Activated CD8-positive, alpha-beta T cell treated with anti-CD3 and anti-CD28 coated beads, Interleukin-2, amount 10 ng/mL, durations not matched to agents 7 days and 5 days (primary cell): ENCODE results near the gene CD79A. TPM values are rescaled to one million over a fixed set of nuclear protein-coding genes. Genes with fewer than 3 reads are reported as not detected.

Source experiments
- ATAC-seq: fragments of 150-1000 bp; cut with Tn5 transposase; one replicate; pipeline ENCODE4 v1.10.0; 2021; ENCODE audit warnings: moderate library complexity
- CTCF ChIA-PET: fragments of 350-600 bp; sonication (Branson Sonifier 250); formaldehyde crosslinking; loops from one replicate; lab custom pipeline; 2021; ENCODE audit warnings: antibody characterized with exemption; lab: Charles Lee
- POLR2A ChIA-PET: fragments of 350-600 bp; sonication (Branson Sonifier 250); formaldehyde crosslinking; loops from one replicate; lab custom pipeline; 2021; ENCODE audit warnings: antibody characterized with exemption; lab: Charles Lee
- DNase-seq: peaks from one replicate; pipeline ENCODE4 v3.0.0-alpha.2; 2020
- H3K27ac Mint-ChIP-seq: one replicate; pipeline ENCODE4 v1.8.0; 2021; ENCODE audit warnings: mild to moderate bottlenecking, mixed read lengths
- H3K27me3 Mint-ChIP-seq: one replicate; pipeline ENCODE4 v1.8.0; 2021; ENCODE audit warnings: low read depth, mixed read lengths
- H3K36me3 Mint-ChIP-seq: one replicate; pipeline ENCODE4 v1.8.0; 2021; ENCODE audit warnings: low read depth, mixed read lengths
- H3K4me1 Mint-ChIP-seq: one replicate; pipeline ENCODE4 v1.8.0; 2021; ENCODE audit warnings: low read depth, mixed read lengths
- H3K4me3 Mint-ChIP-seq: one replicate; pipeline ENCODE4 v1.8.0; 2021; ENCODE audit warnings: mild to moderate bottlenecking, mixed read lengths
- H3K9me3 Mint-ChIP-seq: one replicate; pipeline ENCODE4 v1.8.0; 2022; ENCODE audit warnings: mixed read lengths; ENCODE audit not compliant: insufficient read depth
- total RNA-seq, 2 experiments: library from RNA; stranded (reverse); gene quantifications; one replicate each; pipeline ENCODE4 v1.2.3, GENCODE V29; 2021

The CD79A gene
- total RNA-seq, 2 experiments from 2014 or later: 17.4 to 21.5 TPM

DNA sequence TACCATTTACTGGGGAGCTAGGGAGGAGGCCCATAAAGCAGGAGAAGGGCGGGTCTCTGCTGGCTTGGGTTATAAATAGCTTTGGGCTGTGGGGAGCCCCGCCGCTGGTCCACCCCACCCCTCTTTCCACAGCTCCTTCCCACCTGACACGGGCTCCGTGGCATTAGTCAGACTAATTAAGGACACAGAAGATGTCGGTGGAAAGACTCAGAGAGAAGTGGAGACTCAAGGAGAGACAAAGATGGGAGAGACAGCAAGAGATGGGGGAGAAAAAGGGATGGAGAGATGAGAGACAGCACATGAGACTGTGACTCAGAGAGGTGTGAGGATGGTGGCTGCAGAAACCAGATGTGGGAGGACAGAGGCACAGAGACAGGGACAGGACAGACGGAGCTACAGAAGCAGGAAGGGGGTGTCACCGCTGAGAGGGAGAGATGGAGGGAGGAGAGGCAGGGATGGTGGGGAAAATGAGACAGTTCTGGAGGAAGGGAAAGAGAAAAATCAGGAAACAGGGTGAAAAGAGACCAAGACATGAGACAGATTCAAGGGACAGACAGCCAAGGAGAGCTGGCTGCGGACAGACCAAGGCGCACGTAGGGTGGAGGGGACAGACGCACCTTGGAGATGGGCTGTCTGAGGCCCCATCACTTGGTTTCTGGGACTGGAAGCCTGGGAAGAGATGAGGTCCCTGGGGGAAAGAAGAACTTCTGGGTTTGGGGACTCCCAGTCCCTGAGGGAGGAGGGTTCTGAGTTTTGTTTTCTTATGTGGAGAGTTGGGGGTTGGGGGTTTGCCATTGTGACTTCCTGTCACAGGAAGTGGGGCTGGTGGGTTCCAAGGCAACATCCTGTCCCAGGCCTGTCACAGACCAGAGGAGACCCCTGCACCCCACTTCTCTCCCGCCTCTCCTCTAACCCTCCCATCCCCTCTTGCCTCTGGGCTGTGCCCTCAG is 10.0 kb downstream of the CD79A start:
- peak overlapping the region; percentile 91 for H3K27ac Mint-ChIP-seq
- no peaks in the 10 kb centered on the region for H3K9me3 Mint-ChIP-seq
- peaks cover 64% of the 10 kb centered on the region for H3K4me1 Mint-ChIP-seq
- CTCF ChIA-PET: interaction anchor here (0.7 to 11.7 kb wide), 13 partner anchors 9 to 148 kb away, joined by 3 to 176 read pairs (median 7); partner anchors contain the start of genes CD79A and RPS19
- DNase-seq: peak; percentile 90
- peak; percentile 20 for ATAC-seq
- peak overlapping the region; percentile 80 for H3K4me3 Mint-ChIP-seq
- POLR2A ChIA-PET: interaction anchor here (0.7 to 11.6 kb wide), 9 partner anchors 13 to 233 kb away, joined by 3 to 241 read pairs (median 12); partner anchors contain the start of genes CD79A, ERFL, RPS19 and ZNF574
- H3K27me3 Mint-ChIP-seq: no peaks in the 10 kb centered on the region
- peaks cover 77% of the 10 kb centered on the region for H3K36me3 Mint-ChIP-seq

DNA sequence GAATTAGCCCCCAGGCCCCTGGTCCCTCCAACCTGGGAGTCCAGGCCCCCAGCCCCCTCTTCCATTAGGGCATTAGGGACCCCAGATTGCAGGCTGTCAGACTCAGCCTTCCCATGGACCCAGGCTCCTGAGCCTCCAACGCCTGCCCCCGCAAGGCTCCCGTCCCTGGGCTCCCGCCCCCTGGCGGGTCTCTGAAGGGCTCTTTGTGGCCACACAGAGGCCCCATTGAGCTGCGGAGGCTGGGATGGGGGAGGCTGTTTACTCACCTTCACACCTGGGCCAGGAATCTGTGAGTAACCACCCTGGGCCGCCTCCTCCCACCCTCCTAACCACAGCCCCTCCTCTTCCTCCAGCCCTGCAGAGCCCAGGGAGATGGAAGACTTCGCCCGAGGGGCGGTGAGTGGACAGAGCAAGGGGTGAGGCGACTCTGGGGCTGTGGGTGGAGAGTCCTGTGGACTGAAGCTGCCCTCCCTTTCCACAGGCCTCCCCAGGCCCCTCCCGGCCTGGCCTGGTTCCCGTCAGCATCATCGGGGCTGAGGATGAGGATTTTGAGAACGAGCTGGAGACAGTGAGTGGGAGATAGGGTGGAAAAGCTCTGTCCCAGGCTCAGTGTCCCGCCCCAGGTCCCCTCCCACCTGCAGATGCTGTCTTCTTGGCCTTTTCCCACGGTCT is 10.8 kb downstream of the CD79A start:
- Mint-ChIP-seq H3K36me3 (peaks cover 77% of the 10 kb centered on the region), H3K27ac (peak overlapping the region; percentile 91), H3K4me3 (peak overlapping the region; percentile 80), H3K27me3 (no peaks in the 10 kb centered on the region), H3K4me1 (peaks cover 64% of the 10 kb centered on the region), H3K9me3 (no peaks in the 10 kb centered on the region)
- peak; percentile 48 for ATAC-seq
- CTCF ChIA-PET: interaction anchor here (1.0 to 11.7 kb wide), 11 partner anchors 13 to 70 kb away, joined by 4 to 176 read pairs (median 7); partner anchors contain the start of genes CD79A and RPS19
- peak; percentile 91 for DNase-seq
- POLR2A ChIA-PET: interaction anchor here (0.6 to 11.6 kb wide), 8 partner anchors 14 to 58 kb away, joined by 3 to 241 read pairs (median 16); partner anchors contain the start of genes CD79A, ERFL and RPS19

DNA sequence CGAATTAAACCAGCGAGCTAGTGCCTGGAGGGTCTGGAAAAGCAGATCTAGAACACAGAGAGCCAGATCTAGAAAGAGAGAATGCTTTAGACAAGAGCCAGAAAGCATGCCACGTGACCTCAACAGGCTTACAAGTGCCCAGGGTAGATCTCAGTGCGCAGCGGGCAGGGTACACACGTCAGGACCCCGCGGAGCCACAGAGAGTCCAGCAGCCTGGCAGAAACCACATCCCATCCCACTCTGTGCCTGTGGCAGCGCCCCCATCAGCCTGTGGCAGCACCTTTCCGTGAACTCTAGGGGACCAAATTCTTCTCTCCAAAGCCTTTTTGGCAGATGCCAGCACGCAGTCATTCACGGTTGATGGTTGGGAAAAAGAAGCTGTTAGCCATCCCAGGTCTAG is 11.8 kb downstream of the CD79A start:
- no peak for ATAC-seq
- DNase-seq: peak; percentile 49
- Mint-ChIP-seq H3K4me3 (peak overlapping the region; percentile 80), H3K36me3 (peaks cover 76% of the 10 kb centered on the region), H3K27ac (peak overlapping the region; percentile 91), H3K9me3 (no peaks in the 10 kb centered on the region), H3K27me3 (no peaks in the 10 kb centered on the region), H3K4me1 (peaks cover 70% of the 10 kb centered on the region)
- POLR2A ChIA-PET: interaction anchor here (1.3 to 11.6 kb wide), 6 partner anchors 13 to 57 kb away, joined by 3 to 241 read pairs (median 28); partner anchors contain the start of genes CD79A and RPS19
- CTCF ChIA-PET: interaction anchor here (1.3 to 11.7 kb wide), 6 partner anchors 15 to 56 kb away, joined by 4 to 176 read pairs (median 10); partner anchors contain the start of genes CD79A and RPS19

DNA sequence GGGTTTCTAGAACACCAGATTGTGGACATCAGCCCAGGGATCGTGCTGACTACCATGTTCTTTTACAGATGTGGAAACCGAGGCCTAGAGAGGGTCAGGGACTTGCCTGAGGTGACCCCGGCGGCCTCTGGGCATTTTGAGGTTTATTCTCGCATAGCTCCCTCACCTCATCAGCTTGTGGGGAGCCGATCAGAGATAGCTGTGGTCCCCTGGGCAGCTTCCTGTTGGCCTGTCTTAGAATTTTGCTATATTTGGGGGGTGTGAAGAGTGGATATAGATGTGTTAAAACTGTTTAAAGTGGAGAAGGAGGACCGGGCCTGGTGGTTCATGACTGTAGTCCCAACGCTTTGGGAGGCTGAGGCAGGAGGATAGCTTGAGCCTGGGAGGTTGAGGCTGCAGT is 12.8 kb downstream of the CD79A start:
- ChIA-PET POLR2A (interaction anchor here (1.1 to 11.6 kb wide), 5 partner anchors 11 to 26 kb away, joined by 4 to 241 read pairs (median 20); partner anchors contain the start of genes CD79A and RPS19), CTCF (interaction anchor here (2.7 to 11.7 kb wide), 3 partner anchors 16 to 55 kb away, joined by 12 to 176 read pairs (median 45); partner anchors contain the start of genes CD79A and RPS19)
- DNase-seq (no peak), ATAC-seq (no peak)
- Mint-ChIP-seq H3K4me1 (peaks cover 77% of the 10 kb centered on the region), H3K36me3 (peaks cover 72% of the 10 kb centered on the region), H3K9me3 (no peaks in the 10 kb centered on the region), H3K27ac (peak overlapping the region; percentile 91), H3K4me3 (peak overlapping the region; percentile 3), H3K27me3 (no peaks in the 10 kb centered on the region)

DNA sequence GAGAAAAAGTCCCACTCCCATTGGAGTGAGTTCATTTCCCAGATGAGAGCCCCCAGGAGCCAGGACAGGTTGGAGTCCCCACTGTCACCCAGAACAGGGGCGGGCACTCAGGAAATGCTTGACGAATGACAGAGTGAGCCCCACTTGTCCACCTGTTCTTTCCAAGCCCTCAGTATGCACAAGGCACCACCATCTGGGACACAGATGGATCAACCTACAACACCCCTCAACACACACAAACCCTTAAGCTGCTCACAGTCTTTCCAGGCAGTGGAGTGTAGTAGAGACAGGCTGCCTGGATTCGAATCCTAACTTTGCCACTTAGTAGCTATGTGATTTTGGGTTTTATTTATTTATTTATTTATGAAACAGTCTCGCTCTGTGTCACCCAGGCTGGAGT is 13.9 kb downstream of the CD79A start:
- no peaks in the 10 kb centered on the region for H3K27me3 Mint-ChIP-seq
- H3K27ac Mint-ChIP-seq: no peak overlapping the region
- CTCF ChIA-PET: interaction anchor here (1.1 to 11.7 kb wide), 3 partner anchors 17 to 43 kb away, joined by 3 to 176 read pairs (median 3); partner anchors contain the start of genes CD79A and RPS19
- ATAC-seq (no peak), DNase-seq (no peak)
- H3K36me3 Mint-ChIP-seq: peaks cover 74% of the 10 kb centered on the region
- H3K9me3 Mint-ChIP-seq: no peaks in the 10 kb centered on the region
- POLR2A ChIA-PET: interaction anchor here (0.6 to 11.6 kb wide), 5 partner anchors 11 to 118 kb away, joined by 3 to 241 read pairs (median 6); partner anchors contain the start of genes CD79A and RPS19
- no peak overlapping the region for H3K4me3 Mint-ChIP-seq
- H3K4me1 Mint-ChIP-seq: peaks cover 83% of the 10 kb centered on the region

DNA sequence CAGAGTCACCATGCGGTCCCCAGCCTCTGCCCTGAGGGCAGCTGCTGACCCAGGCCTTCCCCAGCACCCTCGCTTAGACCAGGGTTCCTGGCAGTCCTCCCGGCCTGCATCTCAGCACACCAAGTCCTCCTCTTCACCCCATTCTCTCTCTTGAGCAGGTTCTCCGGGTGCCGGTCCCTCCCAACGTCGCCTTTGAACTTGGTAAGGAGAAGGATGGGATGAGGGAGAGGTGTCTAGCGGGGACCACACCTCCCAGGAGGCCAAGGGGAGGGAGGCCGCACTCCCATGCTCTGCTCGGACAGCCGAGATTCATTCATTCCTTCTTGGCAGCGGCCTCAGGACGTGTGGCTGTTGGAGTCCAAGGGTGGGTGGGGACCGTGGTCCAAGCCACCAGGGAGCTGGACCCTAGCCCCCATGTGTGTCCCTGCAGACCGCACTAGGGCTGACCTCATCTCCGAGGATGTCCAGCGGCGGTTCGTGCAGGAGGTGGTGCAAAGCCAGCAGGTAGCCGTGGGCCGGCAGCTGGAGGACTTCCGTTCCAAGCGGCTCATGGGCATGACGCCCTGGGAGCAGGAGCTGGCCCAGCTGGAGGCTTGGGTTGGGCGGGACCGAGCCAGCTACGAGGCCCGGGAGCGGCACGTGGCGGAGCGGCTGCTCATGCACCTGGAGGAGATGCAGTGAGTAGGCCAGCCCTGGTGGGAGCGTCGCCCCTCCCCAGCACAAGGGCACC is 15.3 kb downstream of the CD79A start:
- Mint-ChIP-seq H3K36me3 (peaks cover 63% of the 10 kb centered on the region), H3K27ac (no peak overlapping the region), H3K4me3 (no peak overlapping the region), H3K27me3 (no peaks in the 10 kb centered on the region), H3K9me3 (no peaks in the 10 kb centered on the region), H3K4me1 (peaks cover 72% of the 10 kb centered on the region)
- ChIA-PET CTCF (interaction anchor here (1.0 to 11.7 kb wide), 2 partner anchors 18 to 45 kb away, joined by 3 to 176 read pairs; partner anchors contain the start of gene CD79A), POLR2A (interaction anchor here (11.6 kb wide), 2 partner anchors 18 to 29 kb away, joined by 192 to 241 read pairs; partner anchors contain the start of genes CD79A and RPS19)
- no peak for ATAC-seq
- no peak for DNase-seq

DNA sequence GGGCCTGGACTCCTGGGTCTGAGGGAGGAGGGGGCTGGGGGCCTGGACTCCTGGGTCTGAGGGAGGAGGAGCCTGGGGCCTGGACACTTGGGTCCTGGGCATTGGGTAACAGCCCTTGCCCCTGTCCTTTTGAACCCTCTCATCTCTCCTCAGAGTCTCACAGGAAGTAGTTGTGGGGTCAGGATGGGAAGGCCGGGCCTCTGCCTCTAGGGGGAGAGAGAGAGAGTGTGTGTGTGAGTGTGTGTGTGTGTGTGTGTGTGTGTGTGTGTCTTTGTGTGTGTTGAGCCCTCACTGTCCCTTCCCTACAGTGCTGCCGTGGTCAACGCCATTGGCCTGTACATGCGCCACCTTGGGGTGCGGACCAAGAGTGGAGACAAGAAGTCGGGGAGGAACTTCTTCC is 16.8 kb downstream of the CD79A start:
- ChIA-PET CTCF (no interaction called here), POLR2A (no interaction called here)
- H3K27ac Mint-ChIP-seq: peak overlapping the region; percentile 65
- H3K4me1 Mint-ChIP-seq: peaks cover 65% of the 10 kb centered on the region
- H3K9me3 Mint-ChIP-seq: no peaks in the 10 kb centered on the region
- DNase-seq (peak; percentile 65), ATAC-seq (peak; percentile 50)
- H3K27me3 Mint-ChIP-seq: no peaks in the 10 kb centered on the region
- H3K36me3 Mint-ChIP-seq: peaks cover 65% of the 10 kb centered on the region
- H3K4me3 Mint-ChIP-seq: no peak overlapping the region

DNA sequence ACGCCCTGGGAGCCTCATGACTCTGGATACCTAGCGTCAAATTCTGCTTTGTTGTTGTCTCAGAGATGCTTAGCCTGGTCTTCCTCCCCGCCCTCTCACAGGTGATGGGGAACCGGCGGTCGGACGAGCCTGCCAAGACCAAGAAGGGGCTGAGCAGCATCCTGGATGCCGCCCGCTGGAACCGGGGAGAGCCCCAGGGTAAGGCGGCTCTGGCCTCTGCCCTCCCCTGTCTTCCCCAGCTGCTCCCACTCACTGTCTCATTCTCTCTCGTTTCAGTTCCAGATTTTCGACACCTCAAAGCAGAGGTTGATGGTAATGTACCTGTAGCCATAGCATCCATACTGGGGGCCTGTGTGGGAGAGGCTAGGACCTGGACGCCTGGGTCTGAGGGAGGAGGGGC is 17.3 kb downstream of the CD79A start:
- no peak for ATAC-seq
- Mint-ChIP-seq H3K4me1 (peaks cover 63% of the 10 kb centered on the region), H3K4me3 (no peak overlapping the region), H3K27me3 (no peaks in the 10 kb centered on the region), H3K27ac (peak overlapping the region; percentile 65), H3K9me3 (no peaks in the 10 kb centered on the region), H3K36me3 (peaks cover 65% of the 10 kb centered on the region)
- ChIA-PET POLR2A (interaction anchor here (0.6 kb wide), 1 partner anchor 43 kb away, joined by 3 read pairs; no protein-coding TSS in a partner anchor), CTCF (no interaction called here)
- no peak for DNase-seq

DNA sequence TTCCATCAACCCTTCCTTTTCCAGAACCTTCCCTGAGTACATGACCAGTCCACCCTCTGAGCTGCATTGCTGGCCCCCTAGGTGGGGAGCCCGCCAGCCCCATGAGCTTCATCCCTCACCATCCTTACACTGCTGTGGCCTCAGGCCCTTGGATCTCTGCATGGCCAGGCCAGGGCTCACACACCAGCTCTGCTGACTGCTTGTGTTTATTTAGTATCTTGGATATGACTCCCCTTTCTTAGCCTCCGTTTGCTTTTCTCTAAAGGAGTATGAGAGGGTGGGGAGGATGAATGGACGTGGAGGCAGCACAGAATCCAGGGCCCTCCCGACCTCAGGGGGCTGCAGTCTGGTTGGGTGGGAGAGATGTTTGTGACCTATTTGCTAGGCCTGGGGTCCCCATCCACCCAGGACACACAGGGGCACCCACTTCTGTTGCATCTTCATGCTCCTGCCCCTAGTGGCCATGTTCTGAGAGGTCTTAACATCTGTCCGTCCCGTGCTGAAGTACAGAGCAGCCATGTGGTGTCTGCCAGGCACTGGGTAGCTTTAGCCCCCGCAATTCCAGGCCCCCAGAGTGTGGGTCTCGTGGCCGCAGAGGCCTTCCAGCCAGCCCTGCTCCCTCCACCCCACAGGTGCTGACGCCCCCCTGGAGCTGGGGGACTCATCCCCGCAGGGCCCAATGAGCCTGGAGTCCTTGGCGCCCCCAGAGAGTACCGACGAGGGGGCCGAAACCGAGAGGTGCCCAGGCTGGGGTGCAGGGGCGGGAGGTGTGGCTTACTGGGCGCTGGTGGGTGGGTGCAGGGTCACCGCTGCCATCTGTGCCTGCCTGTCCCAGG is 18.9 kb downstream of the CD79A start:
- DNase-seq: no peak
- peaks cover 56% of the 10 kb centered on the region for H3K4me1 Mint-ChIP-seq
- H3K4me3 Mint-ChIP-seq: no peak overlapping the region
- ChIA-PET CTCF (interaction anchor here (0.7 to 2.0 kb wide), 5 partner anchors 10 to 37 kb away, joined by 3 to 11 read pairs (median 4); partner anchors contain the start of gene RPS19), POLR2A (interaction anchor here (0.8 to 1.5 kb wide), 4 partner anchors 11 to 22 kb away, joined by 3 to 5 read pairs (median 3); no protein-coding TSS in a partner anchor)
- no peaks in the 10 kb centered on the region for H3K27me3 Mint-ChIP-seq
- ATAC-seq: peak; percentile 59
- peak overlapping the region; percentile 48 for H3K27ac Mint-ChIP-seq
- H3K9me3 Mint-ChIP-seq: no peaks in the 10 kb centered on the region
- peaks cover 64% of the 10 kb centered on the region for H3K36me3 Mint-ChIP-seq
